HL-60 (cell line): ENCODE results near the gene SLC16A6.
"Not testable (repeated sequence)": the region's sequence is repeated elsewhere in the genome, so short reads cannot be mapped to it uniquely, and the experiment has no call there.

Experiments used
- CTCF ChIP-seq: IDR thresholded peaks from one replicate; pipeline ENCODE4 v1.5.1; 2011; ENCODE audit warnings: low read length, control low read depth, inconsistent platforms; ENCODE audit not compliant: insufficient read depth
- POLR2AphosphoS5 ChIP-seq: IDR thresholded peaks from 2 replicates; pipeline ENCODE4 v1.6.1; 2012; ENCODE audit warnings: low read depth
- REST ChIP-seq: IDR thresholded peaks from 2 replicates; pipeline ENCODE4 v1.6.1; 2012; ENCODE audit warnings: low read depth; ENCODE audit not compliant: insufficient replicate concordance

DNA sequence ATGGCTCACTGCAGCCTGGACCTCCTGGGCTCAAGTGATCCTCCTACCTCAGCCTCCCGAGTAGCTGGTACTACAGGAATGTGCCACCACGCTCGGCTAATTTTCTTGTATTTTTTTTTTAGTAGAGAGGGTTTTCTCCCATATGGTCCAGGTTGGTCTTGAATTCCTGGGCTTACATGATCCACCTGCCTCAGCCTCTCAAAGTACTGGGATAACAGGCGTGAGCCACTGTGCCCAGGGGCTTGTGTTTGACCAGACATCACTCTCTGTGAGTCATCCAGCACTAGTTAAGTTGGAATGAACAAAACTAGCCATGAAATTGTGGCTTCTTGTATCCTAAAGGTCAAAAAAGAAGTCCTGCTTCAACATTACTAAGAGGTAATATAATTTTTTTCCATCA is 59.8 kb downstream of the SLC16A6 start:
- TF ChIP-seq CTCF, POLR2AphosphoS5, REST: not testable (repeated sequence)
